Effector CD8-positive, alpha-beta T cell (primary cell): Measurements from ENCODE around the gene SLC4A9.
"Not testable (repeated sequence)": the region's sequence is repeated elsewhere in the genome, so short reads cannot be mapped to it uniquely, and the experiment has no call there.

Source experiments
- DNase-seq: peaks from one replicate; lab custom pipeline; 2025; lab: John Stamatoyannopoulos, UW

SLC4A9 gene

GRCh38 chr5:140338336-140338735 lies 21.7 kb upstream of the SLC4A9 start:
- DNase-seq: no peak

- DNase-seq: no peak
Measured at GRCh38 chr5:140338908-140339307, 21.1 kb upstream of the SLC4A9 start.

GRCh38 chr5:140339636-140340035 lies 20.4 kb upstream of the SLC4A9 start:
- no peak for DNase-seq

GRCh38 chr5:140340605-140341121 lies 19.3 kb upstream of the SLC4A9 start:
- no peak for DNase-seq

GRCh38 chr5:140341591-140341990 lies 18.4 kb upstream of the SLC4A9 start:
- DNase-seq: no peak

- DNase-seq: no peak
Measured at GRCh38 chr5:140342287-140342686, 17.7 kb upstream of the SLC4A9 start.

- DNase-seq: no peak
Measured at GRCh38 chr5:140342896-140343295, 17.1 kb upstream of the SLC4A9 start.

- DNase-seq: not testable (repeated sequence)
Measured at GRCh38 chr5:140343849-140344248, 16.1 kb upstream of the SLC4A9 start.

- DNase-seq: no peak
Measured at GRCh38 chr5:140344683-140345423, 15.1 kb upstream of the SLC4A9 start.

- DNase-seq: no peak
Measured at GRCh38 chr5:140345919-140346347, 14.1 kb upstream of the SLC4A9 start.

GRCh38 chr5:140346348-140347221 lies 13.4 kb upstream of the SLC4A9 start, which contains the start of gene HBEGF:
Gene HBEGF (minus strand): TSS chr5:140346603. CDS start chr5:140346328, 275 bp downstream.
- DNase-seq: peak; percentile 33

GRCh38 chr5:140347360-140347759 lies 12.6 kb upstream of the SLC4A9 start:
- DNase-seq: no peak

GRCh38 chr5:140348104-140348503 lies 11.9 kb upstream of the SLC4A9 start:
- no peak for DNase-seq

GRCh38 chr5:140349244-140349643 lies 10.8 kb upstream of the SLC4A9 start:
- no peak for DNase-seq

GRCh38 chr5:140351609-140352334 lies 8.2 kb upstream of the SLC4A9 start:
- peak; percentile 17 for DNase-seq

- DNase-seq: no peak
Measured at GRCh38 chr5:140355546-140355945, 4.4 kb upstream of the SLC4A9 start.

- no peak for DNase-seq
Measured at GRCh38 chr5:140356853-140357725, 2.9 kb upstream of the SLC4A9 start.

GRCh38 chr5:140357726-140358093 lies 2.3 kb upstream of the SLC4A9 start:
- peak; percentile 49 for DNase-seq

GRCh38 chr5:140358738-140359310 lies 1.2 kb upstream of the SLC4A9 start:
- no peak for DNase-seq

GRCh38 chr5:140360681-140361479 lies 886 bp downstream of the SLC4A9 start:
- DNase-seq: no peak
